Vagina (tissue), 2 donors: ENCODE data around the gene RAB4A. TPM values are rescaled to one million over a fixed set of nuclear protein-coding genes. Genes with fewer than 3 reads are reported as not detected.

ENCODE experiments used
- DNase-seq, 2 donors: peaks; one replicate each; pipeline ENCODE4 v3.0.0-alpha.2; 2017; ENCODE audit errors: extremely low spot score in 2 of 2
- H3K27ac ChIP-seq: fragments of 200-600 bp; sonication (generic); one replicate; pipeline ENCODE4 v1.5.1; 2019
- H3K27me3 ChIP-seq: fragments of 200-600 bp; sonication (generic); one replicate; pipeline ENCODE4 v1.5.1; 2019
- H3K36me3 ChIP-seq, 2 donors: fragments of 200-600 bp; sonication (generic); one replicate each; pipeline ENCODE4 v1.5.1; 2017 to 2019
- H3K4me1 ChIP-seq: fragments of 200-600 bp; sonication (generic); one replicate; pipeline ENCODE4 v1.5.1; 2019
- H3K4me3 ChIP-seq, 2 donors: fragments of 200-600 bp; sonication (generic); 1 replicate in 1 of 2; 2 replicates in 1 of 2; pipeline ENCODE4 v1.5.1; 2016 to 2019
- H3K9me3 ChIP-seq: fragments of 200-600 bp; sonication (generic); one replicate; pipeline ENCODE4 v1.5.1; 2019
- POLR2A ChIP-seq, 2 donors: fragments of 450-650 bp; IDR thresholded peaks; one replicate each; pipeline ENCODE4 v1.6.1; 2017; ENCODE audit warnings: antibody characterized with exemption in 2 of 2, mild to moderate bottlenecking in 2 of 2, moderate library complexity in 2 of 2
- POLR2AphosphoS5 ChIP-seq, 2 donors: sonication (generic); formaldehyde crosslinking; IDR thresholded peaks; one replicate each; pipeline ENCODE4 v1.9.0; 2017; ENCODE audit warnings: antibody characterized with exemption in 2 of 2, mild to moderate bottlenecking in 2 of 2, low read depth in 1 of 2; ENCODE audit not compliant: insufficient read depth in 1 of 2
- intact Hi-C: fragments of 100-400 bp; cut with DNase I; formaldehyde crosslinking; loops from one replicate; pipeline ENCODE4 v1.15.1; 2023
- total RNA-seq: library from RNA; depleted of rRNA; stranded (reverse); fragments of >200 nt; gene quantifications from one replicate; pipeline ENCODE4 v1.2.3, GENCODE V29; 2016
- TF ChIP-seq, protein P1 (sequence below), 3 experiments: fragments of 450-650 bp in 2 of 3; fragments of 200-600 bp in 1 of 3; sonication (generic) in 1 of 3; IDR thresholded peaks; one replicate each; pipeline ENCODE4 v1.5.1; 2017 to 2019; ENCODE audit warnings: antibody characterized with exemption in 3 of 3, mild to moderate bottlenecking in 2 of 3, moderate library complexity in 2 of 3

Gene RAB4A
- total RNA-seq, 1 donor from 2014 or later = 16.5 TPM

GRCh38 chr1:229238231-229238630 lies 32.7 kb upstream of the RAB4A start:
- intact Hi-C loops = no loop called here
- Histone ChIP-seq H3K4me3 (no peak overlapping the region), H3K27ac (no peak overlapping the region), H3K4me1 (peaks cover 11% of the 10 kb centered on the region), H3K27me3 (no peaks in the 10 kb centered on the region), H3K36me3 (no peaks in the 10 kb centered on the region), H3K9me3 (no peaks in the 10 kb centered on the region)
- DNase-seq = no peak
- TF ChIP-seq, protein P1, sequence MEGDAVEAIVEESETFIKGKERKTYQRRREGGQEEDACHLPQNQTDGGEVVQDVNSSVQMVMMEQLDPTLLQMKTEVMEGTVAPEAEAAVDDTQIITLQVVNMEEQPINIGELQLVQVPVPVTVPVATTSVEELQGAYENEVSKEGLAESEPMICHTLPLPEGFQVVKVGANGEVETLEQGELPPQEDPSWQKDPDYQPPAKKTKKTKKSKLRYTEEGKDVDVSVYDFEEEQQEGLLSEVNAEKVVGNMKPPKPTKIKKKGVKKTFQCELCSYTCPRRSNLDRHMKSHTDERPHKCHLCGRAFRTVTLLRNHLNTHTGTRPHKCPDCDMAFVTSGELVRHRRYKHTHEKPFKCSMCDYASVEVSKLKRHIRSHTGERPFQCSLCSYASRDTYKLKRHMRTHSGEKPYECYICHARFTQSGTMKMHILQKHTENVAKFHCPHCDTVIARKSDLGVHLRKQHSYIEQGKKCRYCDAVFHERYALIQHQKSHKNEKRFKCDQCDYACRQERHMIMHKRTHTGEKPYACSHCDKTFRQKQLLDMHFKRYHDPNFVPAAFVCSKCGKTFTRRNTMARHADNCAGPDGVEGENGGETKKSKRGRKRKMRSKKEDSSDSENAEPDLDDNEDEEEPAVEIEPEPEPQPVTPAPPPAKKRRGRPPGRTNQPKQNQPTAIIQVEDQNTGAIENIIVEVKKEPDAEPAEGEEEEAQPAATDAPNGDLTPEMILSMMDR (IDR thresholded peaks at IDR 0.05) = no peak
- no peak for TF ChIP-seq POLR2AphosphoS5 (IDR thresholded peaks at IDR 0.05; ENCODE audit: insufficient read depth in 1 of 2, low read depth in 1 of 2)
- TF ChIP-seq POLR2A (IDR thresholded peaks at IDR 0.05) = no peak

DNA sequence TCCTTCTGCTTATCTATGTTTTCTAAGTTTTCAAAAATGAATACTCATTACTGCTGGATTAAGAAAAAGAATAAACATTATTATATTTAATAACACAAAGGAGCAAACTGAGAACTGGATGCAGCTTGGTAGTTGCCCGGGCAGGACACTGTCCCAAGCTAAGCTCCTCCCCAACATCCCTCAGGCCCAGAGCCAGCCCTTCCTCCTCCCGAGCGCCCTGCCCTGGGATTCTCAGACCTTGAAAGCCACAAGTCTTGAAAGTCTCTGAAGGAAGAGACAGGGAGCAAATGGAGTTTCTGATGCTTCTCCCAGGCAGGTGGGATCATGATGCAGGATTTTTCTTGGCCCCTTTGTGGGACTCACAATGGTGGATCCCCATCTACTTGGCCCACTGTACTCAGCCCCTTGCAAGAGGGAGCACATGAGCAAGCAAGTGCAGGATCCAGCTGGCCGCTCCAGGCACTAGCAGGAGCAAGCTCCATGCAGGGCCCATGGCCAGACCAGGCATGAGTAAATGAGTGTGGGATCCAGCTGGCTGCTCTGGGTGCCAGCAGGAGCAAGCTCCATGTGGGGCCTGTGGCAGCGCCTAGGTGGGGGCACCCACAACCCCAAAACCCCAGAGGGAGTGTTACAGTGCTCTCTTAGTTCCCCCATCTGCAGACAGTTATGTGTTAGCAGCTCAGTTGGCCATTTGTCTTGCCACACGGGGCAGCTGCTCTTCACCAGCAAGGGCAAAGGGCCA lies 32.1 kb upstream of the RAB4A start:
- peaks cover 11% of the 10 kb centered on the region for H3K4me1 ChIP-seq
- intact Hi-C loops = no loop called here
- no peaks in the 10 kb centered on the region for H3K9me3 ChIP-seq
- no peak overlapping the region for H3K27ac ChIP-seq
- TF ChIP-seq, protein P1 (IDR thresholded peaks at IDR 0.05) = no peak
- TF ChIP-seq POLR2AphosphoS5 (IDR thresholded peaks at IDR 0.05; ENCODE audit: insufficient read depth in 1 of 2, low read depth in 1 of 2) (no peak), POLR2A (IDR thresholded peaks at IDR 0.05) (no peak)
- H3K27me3 ChIP-seq = no peaks in the 10 kb centered on the region
- no peak overlapping the region for H3K4me3 ChIP-seq
- no peaks in the 10 kb centered on the region for H3K36me3 ChIP-seq
- no peak for DNase-seq

- TF ChIP-seq, protein P1 (IDR thresholded peaks at IDR 0.05) = no peak
- no peak for TF ChIP-seq POLR2AphosphoS5 (IDR thresholded peaks at IDR 0.05; ENCODE audit: insufficient read depth in 1 of 2, low read depth in 1 of 2)
- TF ChIP-seq POLR2A (IDR thresholded peaks at IDR 0.05) = no peak
- intact Hi-C loops = no loop called here
- H3K4me3 ChIP-seq = no peak overlapping the region
- no peaks in the 10 kb centered on the region for H3K27me3 ChIP-seq
- peaks cover 11% of the 10 kb centered on the region for H3K4me1 ChIP-seq
- no peaks in the 10 kb centered on the region for H3K9me3 ChIP-seq
- DNase-seq = no peak
- no peaks in the 10 kb centered on the region for H3K36me3 ChIP-seq
- no peak overlapping the region for H3K27ac ChIP-seq
Measured at GRCh38 chr1:229240532-229240931, 30.4 kb upstream of the RAB4A start.

GRCh38 chr1:229241390-229241789 lies 29.5 kb upstream of the RAB4A start:
- intact Hi-C loops = no loop called here
- Histone ChIP-seq H3K4me1 (peaks cover 11% of the 10 kb centered on the region), H3K27me3 (no peaks in the 10 kb centered on the region), H3K27ac (no peak overlapping the region), H3K4me3 (no peak overlapping the region), H3K9me3 (no peaks in the 10 kb centered on the region), H3K36me3 (no peaks in the 10 kb centered on the region)
- no peak for DNase-seq
- TF ChIP-seq POLR2A (IDR thresholded peaks at IDR 0.05) = no peak
- no peak for TF ChIP-seq POLR2AphosphoS5 (IDR thresholded peaks at IDR 0.05; ENCODE audit: insufficient read depth in 1 of 2, low read depth in 1 of 2)
- TF ChIP-seq, protein P1 (IDR thresholded peaks at IDR 0.05) = no peak

DNA sequence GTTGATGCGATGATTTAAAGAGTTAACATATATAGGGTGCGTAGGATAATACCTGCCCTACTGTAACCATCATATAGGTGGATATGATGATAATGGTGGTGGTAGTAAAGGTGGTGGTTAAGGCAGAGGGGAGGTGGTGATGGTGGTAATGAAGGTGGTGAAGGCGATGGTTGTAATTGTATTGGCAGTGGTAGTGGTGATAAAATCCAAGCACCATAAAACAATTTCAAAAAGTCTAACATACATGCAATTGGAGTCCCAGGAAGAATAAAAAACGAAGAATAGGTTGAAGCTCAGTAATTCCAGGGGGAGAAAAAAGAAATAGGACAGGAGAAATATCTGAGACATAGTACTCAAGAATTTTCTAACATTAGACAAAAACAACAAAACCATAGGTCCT lies 27.3 kb upstream of the RAB4A start:
- TF ChIP-seq POLR2AphosphoS5 (IDR thresholded peaks at IDR 0.05; ENCODE audit: insufficient read depth in 1 of 2, low read depth in 1 of 2) = no peak
- TF ChIP-seq POLR2A (IDR thresholded peaks at IDR 0.05) = no peak
- TF ChIP-seq, protein P1 (IDR thresholded peaks at IDR 0.05) = no peak
- intact Hi-C loops = no loop called here
- DNase-seq = no peak

More for the DNA sequence above, 27.3 kb upstream of the RAB4A start:
- H3K27me3 ChIP-seq = no peaks in the 10 kb centered on the region
- no peaks in the 10 kb centered on the region for H3K9me3 ChIP-seq
- no peak overlapping the region for H3K27ac ChIP-seq
- H3K4me3 ChIP-seq = no peak overlapping the region
- peaks cover 5% of the 10 kb centered on the region for H3K4me1 ChIP-seq
- H3K36me3 ChIP-seq = no peaks in the 10 kb centered on the region
